ENCODE data around the gene HNRNPA3. TPM values are rescaled to one million over a fixed set of nuclear protein-coding genes. Genes with fewer than 3 reads are reported as not detected.
A peak's percentile ranks its signal among the peaks of the same experiment; 100 is the strongest.

Gene HNRNPA3
- total and polyA plus RNA-seq, 2 of the 13 experiments (the other 11 are each of a cell fraction or from before 2014, with no cell fraction given) = 73.3 to 97.7 TPM

GRCh38 chr2:177264693-177265587, 52.3 kb downstream of the HNRNPA3 start, which contains the start of gene NFE2L2 (continued):
- TF ChIP-seq FOXO4 (CRISPR knock-in tag; conservative IDR thresholded peaks at IDR 0.05) = no peak
- TF ChIP-seq ATF1 (CRISPR knock-in tag; IDR thresholded peaks at IDR 0.05) = peak; percentile 71
- TF ChIP-seq ZEB1 (IDR thresholded peaks at IDR 0.05; ENCODE audit: insufficient replicate concordance, low read depth) = no peak
- 0 out of 2 replicates have a peak, but pooled peaks have one; percentile 51 for TF ChIP-seq TFE3 (CRISPR knock-in tag; IDR thresholded peaks at IDR 0.05)
- TF ChIP-seq NFIB (CRISPR knock-in tag; IDR thresholded peaks at IDR 0.05; ENCODE audit: borderline replicate concordance) = no peak
- TF ChIP-seq ZNF776 (CRISPR knock-in tag; IDR thresholded peaks at IDR 0.05) = no peak
- peak; percentile 84 for TF ChIP-seq U2AF1 (optimal IDR thresholded peaks at IDR 0.05; ENCODE audit: low read depth, low read length)
- no peak for TF ChIP-seq MTA3 (CRISPR knock-in tag; IDR thresholded peaks at IDR 0.05)
- TF ChIP-seq CEBPZ (IDR thresholded peaks at IDR 0.05; ENCODE audit: low read length) = no peak
- peak; percentile 90; the same call in 1 of the 2 replicates for TF ChIP-seq ZNF232 (CRISPR knock-in tag; IDR thresholded peaks at IDR 0.05; ENCODE audit: borderline replicate concordance)
- TF ChIP-seq ZSCAN12 (CRISPR knock-in tag; IDR thresholded peaks at IDR 0.05) = peak; percentile 86; the same call in 1 of the 2 replicates
- no peak for TF ChIP-seq TAF15 (IDR thresholded peaks at IDR 0.05; ENCODE audit: low read depth, low read length, poor library complexity, severe bottlenecking)
- TF ChIP-seq MTF2 (CRISPR knock-in tag; IDR thresholded peaks at IDR 0.05; ENCODE audit: borderline replicate concordance) = no peak
- peak; percentile 73 for TF ChIP-seq HINFP (CRISPR knock-in tag; IDR thresholded peaks at IDR 0.05; ENCODE audit: low read depth)
- peak; percentile 97 for TF ChIP-seq ZNF609 (CRISPR knock-in tag; IDR thresholded peaks at IDR 0.05; ENCODE audit: borderline replicate concordance)

Measured in HepG2 (cell line).